Activated T-cell treated with anti-CD3 and anti-CD28 coated beads for 48 hours (primary cell): Measurements from ENCODE around the gene BPTF.
"Not testable (repeated sequence)": the region's sequence is repeated elsewhere in the genome, so short reads cannot be mapped to it uniquely, and the experiment has no call there.

Source experiments
- DNase-seq: peaks from one replicate; pipeline ENCODE4 v3.0.0-alpha.2; 2020; ENCODE audit warnings: low read depth

The BPTF gene

DNA sequence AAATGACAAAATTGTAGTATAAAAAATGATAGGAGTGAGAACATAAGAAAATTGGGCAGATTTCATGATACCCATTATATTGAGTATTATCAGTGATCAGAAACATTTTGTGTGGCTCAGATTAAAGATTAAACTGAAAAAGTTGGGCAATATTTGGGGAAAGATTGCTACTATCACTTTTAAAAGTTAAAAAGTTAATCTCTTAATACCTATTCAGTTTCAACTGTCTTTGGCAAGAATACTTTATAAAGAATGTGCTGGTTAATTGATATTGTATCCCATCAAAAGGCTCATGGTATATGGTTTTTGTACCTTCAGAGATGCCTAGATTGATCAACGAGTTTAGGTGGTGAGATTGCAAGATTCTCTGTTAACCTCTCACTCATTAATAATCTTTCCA is 55.8 kb downstream of the BPTF start:
- DNase-seq: no peak

DNA sequence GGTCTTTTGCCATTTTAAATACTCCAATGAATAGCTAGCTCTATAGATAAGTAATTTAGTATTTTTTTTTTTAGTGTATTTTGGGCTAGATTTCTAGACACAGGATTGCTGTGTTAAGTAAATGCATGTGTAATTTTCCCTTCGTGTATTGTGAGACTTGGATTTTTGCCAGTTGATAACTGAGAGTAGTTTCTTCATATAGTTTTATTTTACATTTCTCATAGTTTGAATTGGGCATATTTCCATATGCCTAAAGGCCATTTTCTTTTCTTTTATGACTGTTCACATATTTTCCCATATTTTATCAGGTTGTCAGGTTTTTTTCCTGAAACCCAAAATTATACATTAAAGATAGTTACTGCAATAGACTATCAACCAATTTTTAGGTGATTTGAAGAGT is 59.4 kb downstream of the BPTF start:
- DNase-seq: no peak

DNA sequence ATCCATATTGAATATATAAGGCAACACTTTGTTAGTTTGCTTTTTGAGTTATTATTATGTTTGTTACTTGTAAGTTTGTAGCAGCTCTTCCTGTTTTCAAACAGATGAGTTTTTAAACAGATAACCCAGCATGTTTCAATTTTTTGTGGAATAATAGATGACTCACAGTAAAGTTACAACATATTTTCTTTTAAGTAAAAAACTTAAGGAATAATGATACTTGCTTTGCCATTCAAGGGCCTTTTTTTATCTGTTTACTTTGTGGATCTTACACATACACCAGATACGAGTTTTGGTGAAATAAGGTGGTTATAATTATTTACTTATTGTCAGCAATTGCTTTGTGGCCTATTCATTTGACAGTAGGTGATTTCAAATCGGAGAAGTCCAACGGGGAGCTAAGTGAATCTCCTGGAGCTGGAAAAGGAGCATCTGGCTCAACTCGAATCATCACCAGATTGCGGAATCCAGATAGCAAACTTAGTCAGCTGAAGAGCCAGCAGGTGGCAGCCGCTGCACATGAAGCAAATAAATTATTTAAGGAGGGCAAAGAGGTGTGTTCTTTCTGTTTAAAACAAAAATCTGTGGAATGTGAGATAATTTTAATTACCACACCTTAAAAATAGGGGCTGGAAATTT is 66.3 kb downstream of the BPTF start:
- DNase-seq: no peak

DNA sequence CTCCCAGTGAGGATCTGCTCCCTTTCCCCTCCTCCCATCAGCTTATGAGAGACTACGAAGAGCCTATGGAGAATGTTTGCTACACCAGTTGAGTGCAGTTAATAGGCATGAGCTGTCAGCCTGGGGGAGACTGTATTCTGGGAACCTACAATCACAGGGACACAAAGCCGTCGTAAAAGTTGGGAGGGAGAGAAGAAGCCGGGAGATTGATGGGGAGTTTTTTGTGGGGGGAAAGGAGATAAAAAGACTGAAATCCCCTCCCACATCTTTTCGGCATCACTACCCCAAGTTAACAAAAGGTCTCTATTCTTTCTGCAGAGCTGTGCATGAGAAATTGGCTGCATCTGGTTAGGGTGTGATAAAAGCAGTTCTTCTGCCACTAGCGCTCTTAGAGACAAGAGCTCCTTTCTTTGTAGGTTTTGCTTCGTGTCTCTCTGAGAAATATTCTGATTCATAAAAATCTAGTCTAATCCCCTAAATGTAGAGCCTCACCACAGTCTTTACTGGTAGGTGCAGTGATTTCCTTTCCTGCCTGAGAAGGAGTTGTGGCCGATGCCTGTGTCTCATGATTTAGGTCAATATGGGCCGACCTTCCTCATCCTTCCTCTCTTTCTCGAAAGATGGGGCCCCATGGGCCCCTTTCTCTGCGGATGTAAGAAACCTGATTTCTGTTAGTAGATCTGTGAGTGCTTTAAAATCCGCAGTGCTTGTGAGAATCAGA is 77.4 kb downstream of the BPTF start:
- DNase-seq: no peak

DNA sequence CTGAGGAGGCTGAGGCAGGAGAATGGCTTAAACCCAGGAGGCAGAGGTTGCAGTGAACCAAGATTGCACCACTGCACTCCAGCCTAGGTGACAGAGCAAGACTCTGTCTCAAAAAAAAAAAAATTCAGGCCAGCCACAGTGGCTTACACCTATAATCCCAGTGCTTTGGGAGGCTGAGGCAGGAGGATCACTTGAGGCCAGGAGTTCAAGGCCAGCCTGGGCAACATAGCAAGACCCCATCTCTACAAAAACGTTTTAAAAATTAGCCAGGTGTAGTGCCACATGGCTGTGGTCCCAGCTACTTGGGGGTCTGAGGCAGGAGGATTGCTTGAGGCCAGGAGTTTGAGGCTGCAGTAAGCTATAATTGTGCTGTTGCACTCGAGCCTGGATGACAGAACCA is 80.0 kb downstream of the BPTF start:
- DNase-seq: not testable (repeated sequence)

DNA sequence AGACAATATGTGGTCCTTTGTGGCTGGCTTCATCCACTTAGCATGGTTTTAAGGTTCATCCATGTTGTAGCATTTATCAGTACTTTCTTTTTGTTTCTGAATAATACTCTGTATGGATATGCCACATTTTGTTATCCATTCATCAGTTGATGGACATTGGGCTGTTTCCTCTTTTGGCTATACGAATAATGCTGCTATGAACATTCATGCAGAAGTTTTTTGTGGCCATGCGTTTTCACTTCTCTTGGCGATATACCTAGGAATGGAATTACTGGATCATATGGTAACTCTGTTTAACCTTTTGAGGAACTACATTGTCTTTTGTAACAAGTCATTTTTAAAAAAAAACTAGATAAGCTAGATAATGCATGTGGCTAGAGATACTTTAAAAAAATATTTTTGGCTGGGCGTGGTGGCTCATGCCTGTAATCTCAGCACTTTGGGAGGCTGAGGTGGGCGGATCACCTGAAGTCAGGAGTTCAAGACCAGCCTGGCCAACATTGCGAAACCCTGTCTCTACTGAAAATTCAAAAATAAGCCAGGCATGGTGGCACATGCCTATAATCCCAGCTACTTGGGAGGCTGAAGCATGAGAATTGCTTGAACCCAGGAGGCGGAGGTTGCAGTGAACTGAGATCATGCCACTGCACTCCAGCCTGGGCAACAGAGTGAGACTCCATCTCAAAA is 85.0 kb downstream of the BPTF start:
- not testable (repeated sequence) for DNase-seq

DNA sequence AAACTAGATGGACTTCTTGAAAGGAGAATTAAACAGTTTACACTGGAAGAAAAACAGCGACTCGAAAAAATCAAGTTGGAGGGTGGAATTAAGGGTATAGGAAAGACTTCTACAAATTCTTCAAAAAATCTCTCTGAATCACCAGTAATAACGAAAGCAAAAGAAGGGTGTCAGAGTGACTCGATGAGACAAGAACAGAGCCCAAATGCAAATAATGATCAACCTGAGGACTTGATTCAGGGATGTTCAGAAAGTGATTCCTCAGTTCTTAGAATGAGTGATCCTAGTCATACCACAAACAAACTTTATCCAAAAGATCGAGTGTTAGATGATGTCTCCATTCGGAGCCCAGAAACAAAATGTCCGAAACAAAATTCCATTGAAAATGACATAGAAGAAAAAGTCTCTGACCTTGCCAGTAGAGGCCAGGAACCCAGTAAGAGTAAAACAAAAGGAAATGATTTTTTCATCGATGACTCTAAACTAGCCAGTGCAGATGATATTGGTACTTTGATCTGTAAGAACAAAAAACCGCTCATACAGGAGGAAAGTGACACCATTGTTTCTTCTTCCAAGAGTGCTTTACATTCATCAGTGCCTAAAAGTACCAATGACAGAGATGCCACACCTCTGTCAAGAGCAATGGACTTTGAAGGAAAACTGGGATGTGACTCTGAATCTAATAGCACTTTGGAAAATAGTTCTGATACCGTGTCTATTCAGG is 85.9 kb downstream of the BPTF start:
- DNase-seq: no peak

DNA sequence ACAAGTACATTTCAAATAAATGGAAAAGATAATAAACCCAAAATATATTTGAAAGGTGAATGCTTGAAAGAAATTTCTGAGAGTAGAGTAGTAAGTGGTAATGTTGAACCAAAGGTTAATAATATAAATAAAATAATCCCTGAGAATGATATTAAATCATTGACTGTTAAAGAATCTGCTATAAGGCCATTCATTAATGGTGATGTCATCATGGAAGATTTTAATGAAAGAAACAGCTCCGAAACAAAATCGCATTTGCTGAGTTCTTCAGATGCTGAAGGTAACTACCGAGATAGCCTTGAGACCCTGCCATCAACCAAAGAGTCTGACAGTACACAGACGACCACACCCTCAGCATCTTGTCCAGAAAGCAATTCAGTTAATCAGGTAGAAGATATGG is 86.8 kb downstream of the BPTF start:
- no peak for DNase-seq

DNA sequence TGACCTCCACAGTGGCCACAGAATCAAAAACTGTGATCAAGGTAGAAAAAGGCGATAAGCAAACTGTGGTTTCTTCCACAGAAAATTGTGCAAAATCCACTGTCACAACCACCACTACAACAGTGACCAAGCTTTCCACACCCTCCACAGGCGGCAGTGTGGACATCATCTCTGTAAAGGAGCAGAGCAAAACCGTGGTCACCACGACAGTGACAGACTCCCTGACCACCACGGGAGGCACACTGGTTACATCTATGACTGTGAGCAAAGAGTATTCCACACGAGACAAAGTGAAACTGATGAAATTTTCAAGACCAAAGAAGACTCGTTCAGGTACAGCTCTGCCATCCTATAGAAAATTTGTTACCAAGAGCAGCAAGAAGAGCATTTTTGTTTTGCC is 87.4 kb downstream of the BPTF start:
- DNase-seq: peak; percentile 26

DNA sequence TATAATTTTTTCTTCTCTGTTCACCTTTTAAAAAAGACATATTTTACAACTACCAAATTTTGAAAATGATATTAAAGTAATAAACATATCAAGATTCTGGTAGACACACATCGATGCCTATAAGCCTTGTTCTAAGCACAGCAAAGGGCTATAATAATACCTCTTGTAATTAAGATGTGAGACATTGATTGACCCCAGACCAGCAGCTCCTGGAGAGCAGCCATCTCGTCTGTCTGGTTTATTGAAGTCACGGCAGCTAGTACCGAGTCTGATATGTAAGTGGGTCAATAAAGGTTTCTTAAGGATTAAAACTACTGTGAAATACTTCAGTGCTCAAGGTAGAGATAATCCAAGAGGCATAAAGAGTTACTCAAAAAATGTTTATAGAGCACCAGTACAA is 94.9 kb downstream of the BPTF start:
- no peak for DNase-seq

DNA sequence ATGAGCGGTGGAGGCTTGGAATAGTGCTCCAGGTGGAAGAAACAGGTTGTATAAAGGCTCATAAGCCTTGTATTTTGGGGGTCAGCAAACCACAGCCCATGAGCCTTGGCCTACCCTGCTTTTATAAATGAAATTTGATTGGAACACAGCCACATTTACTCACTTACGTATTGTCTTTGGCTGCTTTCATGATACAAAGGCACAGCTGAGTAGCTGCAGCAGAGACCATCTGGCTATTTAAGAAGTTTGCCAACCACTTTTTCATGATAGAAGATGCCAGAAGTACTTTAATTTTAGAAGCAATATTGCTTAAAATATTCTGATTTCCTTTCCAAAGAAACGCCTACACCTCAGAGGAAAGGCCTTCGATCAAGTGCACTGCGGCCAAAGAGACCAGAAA is 97.2 kb downstream of the BPTF start:
- DNase-seq: no peak

DNA sequence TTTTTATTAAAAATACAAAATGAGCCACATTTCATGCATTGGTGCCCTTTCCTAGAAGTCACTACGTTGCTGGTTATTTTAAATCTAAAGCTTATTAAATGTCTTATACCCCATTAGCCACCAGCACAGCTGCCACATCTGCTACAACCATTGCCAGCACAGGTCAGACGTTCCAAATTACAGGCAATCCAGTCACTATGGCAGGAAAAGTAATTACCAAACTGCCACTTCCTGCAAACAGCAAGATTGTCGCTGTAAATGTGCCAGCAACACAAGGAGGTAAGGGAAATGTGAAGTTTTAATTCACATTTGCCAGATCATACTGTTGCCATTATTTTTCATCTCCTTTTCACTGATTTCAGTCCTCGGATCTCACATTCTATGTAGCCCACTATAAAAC is 103.5 kb downstream of the BPTF start:
- not testable (repeated sequence) for DNase-seq

DNA sequence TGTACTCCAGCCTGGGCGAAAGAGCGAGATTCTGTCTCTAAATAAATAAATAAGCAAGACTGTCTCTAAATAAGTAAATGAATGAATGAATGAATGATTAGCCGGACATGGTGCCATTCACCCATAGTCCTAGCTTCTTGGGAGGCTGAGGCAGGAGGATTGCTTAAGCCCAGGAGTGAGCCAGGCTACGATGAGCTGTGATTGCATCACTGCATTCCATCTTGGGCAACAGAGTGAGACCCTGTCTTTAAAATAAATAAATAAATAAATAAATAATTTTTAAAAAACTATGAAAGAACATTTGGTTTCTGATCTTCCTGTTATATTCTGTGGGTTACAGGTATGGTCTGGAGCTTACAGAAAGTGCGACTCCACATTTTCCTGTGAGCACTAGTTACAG is 105.9 kb downstream of the BPTF start:
- no peak for DNase-seq

DNA sequence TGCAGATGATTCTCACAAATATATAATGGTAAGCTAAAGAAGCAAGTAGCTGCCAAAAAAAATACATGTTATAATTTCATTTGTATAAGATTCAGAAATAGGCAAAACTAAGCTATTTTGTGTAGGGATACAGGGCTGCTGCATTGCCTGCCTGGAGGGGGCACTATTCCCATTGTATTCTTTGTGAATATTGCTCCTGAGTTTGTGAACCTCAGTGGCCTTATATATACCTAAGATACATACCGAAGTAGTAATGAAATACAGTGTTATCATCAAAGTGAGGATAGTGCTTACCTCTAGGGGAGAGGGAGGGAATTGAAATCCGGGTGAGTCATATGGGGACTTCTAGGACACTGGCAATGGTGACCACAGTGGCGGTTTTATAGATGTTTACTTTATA is 117.5 kb downstream of the BPTF start:
- DNase-seq: no peak

DNA sequence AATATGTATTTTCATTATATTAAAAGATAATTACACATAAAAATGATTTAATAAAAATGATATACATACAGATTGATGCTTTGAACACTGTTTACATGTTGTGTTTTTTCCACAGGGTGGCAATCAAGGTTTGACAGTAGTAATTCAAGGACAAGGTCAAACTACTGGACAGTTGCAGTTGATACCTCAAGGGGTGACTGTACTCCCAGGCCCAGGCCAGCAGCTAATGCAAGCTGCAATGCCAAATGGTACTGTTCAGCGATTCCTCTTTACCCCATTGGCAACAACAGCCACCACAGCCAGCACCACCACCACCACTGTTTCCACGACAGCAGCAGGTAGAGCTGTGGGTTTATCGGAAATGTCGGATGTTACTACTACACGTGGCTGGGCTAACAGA is 118.7 kb downstream of the BPTF start:
- DNase-seq: no peak

DNA sequence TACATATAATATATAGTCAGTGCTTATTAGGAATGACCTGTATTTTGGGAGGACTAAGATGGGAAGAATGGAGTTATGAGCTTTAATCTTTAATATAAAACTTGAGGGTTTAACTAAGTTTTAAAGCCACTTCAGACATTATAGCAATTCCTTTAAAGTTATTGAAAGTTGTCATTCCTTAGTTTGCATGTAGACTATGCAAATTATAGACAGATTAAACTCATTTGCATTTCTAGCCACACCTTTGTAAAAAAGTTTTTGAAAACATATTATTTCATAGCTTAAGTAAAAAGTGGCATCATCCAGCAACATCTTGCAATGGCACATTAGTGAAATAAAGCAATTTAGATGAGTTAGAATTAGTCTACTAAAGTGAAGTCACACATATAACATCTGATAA is 121.2 kb downstream of the BPTF start:
- DNase-seq: no peak

DNA sequence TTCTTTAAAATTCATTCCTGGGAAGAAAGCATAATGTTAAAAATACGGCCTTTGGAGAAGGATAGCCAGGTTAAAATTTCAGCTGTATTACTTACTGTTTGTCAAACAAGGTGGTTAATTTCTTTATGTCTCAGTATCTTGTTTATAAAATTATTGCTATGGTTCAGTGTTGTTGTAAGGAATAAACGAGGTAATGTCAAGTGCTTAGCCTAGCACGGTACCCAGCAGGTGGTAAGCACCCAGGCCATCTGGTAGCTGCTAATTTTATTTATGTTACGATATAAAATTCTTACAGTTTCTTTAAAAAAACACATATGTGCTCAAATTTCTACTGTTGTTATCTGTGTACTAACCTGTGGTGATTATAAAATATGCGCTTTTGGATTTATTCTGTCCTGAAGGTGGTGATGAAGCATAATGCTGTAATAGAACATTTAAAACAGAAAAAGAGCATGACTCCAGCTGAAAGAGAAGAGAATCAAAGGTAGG is 122.1 kb downstream of the BPTF start:
- DNase-seq: no peak

DNA sequence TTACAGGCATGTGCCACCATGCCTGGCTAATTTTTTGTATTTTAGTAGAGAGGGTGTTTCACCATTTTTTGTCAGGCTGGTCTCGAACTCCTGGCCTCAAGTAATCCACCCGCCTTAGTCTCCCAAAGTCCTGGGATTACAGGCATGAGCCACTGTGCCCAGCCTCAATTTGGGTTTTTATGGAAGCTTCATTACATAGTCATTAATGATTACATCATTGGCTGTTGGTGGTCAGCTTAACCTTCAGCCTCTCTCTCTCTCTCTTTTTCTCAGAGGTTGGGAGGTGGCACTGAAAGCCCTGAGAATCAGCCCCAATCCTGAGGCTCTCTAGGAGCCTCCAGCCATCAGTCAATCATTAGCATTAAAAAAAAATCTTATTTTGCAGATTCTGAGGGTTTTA is 125.6 kb downstream of the BPTF start:
- DNase-seq: no peak

DNA sequence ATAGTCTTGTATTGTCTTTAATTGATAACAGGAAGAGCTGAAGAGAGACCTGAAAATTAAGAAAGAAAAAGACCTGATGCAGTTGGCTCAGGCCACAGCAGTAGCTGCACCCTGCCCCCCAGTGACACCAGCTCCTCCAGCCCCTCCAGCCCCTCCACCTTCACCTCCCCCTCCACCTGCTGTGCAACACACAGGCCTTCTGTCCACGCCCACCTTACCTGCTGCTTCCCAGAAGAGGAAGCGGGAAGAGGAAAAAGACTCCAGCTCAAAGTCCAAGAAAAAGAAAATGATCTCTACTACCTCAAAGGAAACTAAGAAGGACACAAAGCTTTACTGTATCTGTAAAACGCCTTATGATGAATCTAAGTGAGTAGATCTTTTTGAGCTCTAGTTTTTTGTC is 134.2 kb downstream of the BPTF start:
- DNase-seq: no peak

DNA sequence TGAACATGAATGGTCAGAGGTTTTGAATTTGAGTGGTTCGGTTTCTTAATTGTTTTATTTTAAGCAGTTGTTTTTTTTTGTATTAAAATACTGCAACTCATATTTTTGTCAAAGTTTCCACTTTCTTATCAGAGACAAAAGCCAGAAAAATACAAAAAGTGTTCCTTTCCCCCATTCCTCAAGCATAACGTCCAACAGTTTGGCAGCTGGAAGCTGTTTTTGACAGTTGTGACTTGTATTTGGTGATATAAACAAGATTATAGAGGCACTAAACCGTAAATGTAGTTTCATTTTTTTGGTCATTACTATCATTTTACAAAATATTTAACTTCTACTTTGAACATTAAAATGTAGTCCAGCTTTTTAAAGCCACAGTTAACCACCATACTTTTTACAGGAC is 135.0 kb downstream of the BPTF start:
- DNase-seq: not testable (repeated sequence)

DNA sequence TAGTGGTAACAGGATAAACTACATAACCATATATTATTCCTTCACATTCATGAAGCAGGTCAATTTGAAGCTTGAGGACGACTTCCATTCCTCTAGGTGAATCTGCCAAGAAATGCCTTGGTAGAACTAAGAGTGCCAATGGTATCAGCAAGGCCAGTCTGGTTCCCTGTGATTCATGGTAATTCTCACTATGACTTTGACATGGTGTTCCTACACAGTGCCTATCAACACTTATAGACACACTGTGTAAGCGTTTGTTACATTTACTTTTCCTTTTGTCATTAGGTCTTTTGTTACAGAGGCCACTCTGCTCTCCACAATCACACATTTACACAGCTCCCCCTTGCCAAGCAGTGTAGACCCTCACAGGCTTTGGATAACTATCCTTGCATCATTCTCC is 136.9 kb downstream of the BPTF start:
- DNase-seq: not testable (repeated sequence)

DNA sequence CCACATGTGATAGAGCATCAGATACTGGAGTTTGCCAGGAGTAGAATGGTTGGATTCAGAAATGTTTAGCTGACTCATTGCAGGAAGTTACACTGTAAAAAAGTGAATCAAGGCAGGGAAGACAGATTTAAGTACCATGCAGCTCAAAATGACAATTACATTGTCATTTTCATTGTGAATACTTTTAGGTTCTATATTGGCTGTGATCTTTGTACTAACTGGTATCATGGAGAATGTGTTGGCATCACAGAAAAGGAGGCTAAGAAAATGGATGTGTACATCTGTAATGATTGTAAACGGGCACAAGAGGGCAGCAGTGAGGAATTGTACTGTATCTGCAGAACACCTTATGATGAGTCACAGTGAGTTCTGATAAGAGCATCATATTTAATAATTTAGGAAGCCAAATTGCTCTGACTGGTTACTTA is 137.9 kb downstream of the BPTF start:
- peak; percentile 53 for DNase-seq

DNA sequence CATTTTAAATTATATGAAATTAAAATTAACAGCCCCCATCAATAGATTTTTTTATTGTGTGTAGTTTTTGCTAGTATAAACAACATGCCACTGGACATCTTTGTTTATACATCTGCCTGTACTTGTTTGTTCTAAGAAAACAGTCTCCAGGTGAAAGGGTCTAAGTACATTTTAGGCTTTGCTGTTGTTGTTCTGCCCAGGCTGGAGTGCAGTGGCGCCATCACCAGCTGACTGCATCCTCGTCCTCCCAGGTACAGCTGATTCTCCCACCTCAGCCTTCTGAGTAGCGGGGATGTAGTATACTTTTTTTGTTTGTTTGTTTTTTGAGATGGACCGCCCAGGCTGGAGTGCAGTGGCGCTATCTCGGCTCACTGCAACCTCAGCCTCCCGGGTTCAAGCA is 145.5 kb downstream of the BPTF start:
- no peak for DNase-seq
